NCI-H2081 treated with DMSO at 0.1 percent for 48 hours (cell line): ENCODE measurements around the gene ADAMTS17.
"Not testable (repeated sequence)": the region's sequence is repeated elsewhere in the genome, so short reads cannot be mapped to it uniquely, and the experiment has no call there.

ENCODE experiments used
- DNase-seq: peaks from one replicate; lab custom pipeline; 2025; lab: John Stamatoyannopoulos, UW

The ADAMTS17 gene

DNA sequence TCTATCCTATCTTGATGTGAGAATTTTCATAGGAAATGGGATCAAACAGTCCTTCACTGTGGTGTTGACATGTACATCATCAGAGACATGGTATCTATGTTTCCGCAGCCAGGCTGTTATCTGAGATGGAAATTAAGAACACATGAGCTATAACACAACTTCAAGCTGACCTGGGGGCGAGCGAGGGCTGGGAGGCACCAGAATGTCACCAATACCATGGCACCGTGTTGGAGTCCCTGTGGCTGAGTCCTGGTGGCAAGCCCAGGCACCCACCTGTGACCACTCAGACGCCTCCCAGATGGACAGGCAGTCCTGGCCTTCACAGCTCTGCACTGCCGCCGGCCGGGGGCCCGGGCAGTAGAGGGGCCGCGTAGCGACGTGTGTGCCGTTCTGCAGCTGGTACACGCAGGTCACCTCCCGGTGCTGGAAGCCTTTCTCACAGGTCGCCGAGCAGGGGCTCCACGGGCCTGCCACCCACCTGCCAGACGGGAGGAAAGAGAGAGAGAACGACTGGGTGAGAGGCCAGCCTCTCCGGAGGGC, 344.6 kb downstream of the ADAMTS17 start:
- no peak for DNase-seq

DNA sequence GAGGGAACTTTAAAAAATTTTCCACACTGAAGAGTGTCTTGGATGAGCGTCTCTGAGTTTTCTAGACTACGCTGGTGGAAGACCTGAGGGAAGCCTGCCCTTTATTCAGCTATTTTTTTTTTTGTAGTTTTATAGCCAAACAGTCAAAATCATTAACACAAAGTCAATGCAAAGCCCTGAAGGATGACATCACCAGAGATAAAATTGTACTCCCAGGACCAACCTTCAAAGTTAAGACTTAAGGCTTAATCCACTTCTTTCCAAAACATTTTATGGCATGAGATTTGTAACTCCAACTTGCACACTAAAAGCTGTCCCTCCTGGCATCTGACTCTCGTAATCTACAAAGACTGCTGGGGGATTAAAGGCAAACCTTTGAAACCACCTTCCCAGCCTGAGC, 345.1 kb downstream of the ADAMTS17 start:
- DNase-seq = no peak

DNA sequence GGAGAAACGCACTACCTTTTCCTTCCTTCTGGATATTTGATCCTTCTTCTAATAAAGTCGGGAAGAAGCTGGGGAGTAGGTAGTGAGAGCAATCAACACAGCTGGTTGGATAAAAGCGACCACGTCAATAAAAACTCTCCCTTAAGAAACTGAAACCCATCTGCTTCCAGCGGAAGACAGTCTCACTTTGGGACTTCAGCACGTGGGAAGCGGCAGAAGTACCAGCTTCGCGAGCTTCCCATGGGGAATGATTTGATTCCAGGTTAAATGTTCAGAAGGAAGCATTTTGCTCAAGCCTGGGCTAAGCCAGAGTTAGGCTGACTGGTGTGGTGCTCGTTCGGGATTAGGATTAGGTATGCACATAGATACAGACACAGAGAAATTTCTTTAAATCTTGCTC, 346.2 kb downstream of the ADAMTS17 start:
- no peak for DNase-seq

DNA sequence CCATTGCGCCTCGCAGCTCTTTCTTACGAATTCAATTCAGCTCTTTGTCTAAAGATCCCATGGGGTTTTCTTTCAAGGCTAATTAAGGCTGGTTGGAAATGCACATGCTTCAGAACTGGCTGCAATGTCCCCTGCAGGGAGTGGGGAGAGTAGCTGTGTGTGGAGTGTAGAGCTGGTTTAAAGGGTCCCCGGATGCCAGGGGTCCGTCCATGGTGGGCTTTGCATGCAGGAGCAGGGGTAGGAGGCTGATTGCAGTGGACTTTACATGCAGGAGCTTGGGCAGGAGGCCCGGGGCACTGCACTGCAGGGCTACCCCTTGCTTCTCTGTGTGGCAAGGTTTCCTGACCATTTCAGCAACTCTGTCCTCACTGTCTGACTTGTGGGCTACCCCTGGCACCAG, 346.9 kb downstream of the ADAMTS17 start:
- no peak for DNase-seq

- DNase-seq = no peak
Observed at GRCh38 chr15:99993681-99994131, 348.1 kb downstream of the ADAMTS17 start.

GRCh38 chr15:99993262-99993661, 348.5 kb downstream of the ADAMTS17 start:
- no peak for DNase-seq

GRCh38 chr15:99992611-99993231, 349.1 kb downstream of the ADAMTS17 start:
- no peak for DNase-seq

DNA sequence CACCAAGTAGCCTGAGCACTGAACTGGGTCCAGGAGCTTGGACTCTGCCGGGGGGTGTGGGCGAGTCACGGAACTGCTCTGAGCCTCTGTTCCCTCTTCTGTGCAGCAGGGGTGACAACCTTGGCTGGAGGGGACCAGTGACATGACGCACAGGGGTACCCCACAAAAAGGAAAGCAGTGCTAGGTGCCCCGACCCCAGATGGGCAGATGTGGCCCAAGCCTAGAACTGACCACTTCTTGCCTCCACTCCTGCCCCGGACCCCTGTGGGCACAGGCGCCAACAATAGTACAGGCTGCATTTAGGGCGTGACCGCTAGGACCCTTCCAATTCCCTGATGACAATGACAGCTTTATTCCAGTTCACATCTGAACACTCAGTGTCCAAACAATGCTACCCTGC, 352.7 kb downstream of the ADAMTS17 start:
- DNase-seq = no peak

DNA sequence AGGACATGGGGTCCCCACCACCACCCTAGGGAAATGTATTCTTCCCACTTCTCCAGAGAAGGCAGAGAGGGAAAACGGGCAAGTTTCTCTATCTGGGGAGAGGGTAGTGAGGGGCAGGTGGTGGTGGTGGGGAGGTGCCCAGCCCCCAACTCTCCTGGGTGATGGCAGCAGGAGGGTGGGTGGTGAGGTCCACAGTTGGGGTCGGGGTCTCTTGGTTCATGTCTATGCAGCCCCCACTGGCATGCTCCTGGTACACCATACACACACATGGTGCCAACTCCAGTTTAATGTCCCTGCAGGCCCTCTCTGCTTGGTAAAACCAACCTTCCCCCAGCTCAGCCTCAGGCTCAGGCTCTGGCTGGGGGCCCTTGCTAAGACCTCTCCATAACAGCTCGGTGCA, 354.1 kb downstream of the ADAMTS17 start:
- DNase-seq = no peak

DNA sequence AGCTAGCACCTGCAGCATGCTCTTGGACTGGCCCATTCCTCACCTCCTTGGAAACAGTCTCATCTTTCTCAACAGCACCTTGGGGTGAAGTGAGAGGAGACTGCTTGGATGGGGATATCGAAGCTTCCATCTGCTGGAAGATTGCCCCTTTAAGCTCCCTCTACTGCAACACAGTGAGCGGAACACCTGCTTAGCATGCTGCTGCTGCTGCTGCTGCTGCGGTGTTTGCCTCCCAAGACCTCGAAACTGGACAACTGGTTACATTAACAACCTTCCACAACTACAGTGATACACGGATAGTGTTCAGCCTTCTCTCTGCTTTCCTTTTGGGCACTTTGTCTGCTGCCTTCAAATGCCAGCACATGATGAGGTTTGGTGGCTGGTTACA, 354.7 kb downstream of the ADAMTS17 start:
- no peak for DNase-seq

DNA sequence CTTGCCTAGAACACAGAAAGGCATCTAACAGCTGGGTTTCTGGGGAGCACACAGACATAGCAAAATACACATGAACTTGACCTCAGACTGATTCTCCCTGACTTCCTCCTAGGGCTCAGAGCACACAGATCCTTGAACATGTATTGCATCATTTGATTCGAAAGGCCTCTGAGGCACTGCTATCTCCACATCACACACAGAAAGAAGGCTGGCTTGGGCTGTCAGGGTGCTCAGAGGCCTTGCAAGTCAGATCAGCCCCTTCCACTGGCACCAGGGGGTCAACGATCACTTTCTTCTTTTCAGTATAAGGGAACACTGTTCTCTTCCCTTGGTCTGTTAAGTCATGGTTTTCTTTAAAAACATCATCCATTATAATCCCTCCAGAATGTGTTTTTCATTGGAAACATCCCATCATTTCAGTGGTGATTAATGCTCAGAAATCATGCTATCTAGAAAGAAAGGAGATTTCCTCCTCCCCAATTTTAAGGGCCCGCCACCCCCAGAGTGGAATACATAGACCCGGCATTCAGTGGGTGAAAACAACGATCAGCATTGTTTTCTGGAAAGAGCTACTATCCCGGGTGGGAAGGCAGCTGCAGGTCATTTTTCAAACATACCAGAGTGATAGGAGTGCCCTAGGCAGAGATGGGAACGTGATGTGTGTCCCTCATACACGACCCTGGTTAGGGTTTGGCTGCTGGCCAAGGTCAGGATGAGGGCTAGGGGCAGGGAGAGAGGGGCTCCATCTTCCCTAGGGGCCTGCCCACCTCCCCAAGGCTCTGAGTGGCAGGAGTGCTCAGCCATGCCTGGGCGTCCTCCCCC, 355.3 kb downstream of the ADAMTS17 start:
- no peak for DNase-seq

GRCh38 chr15:99985878-99986277, 355.9 kb downstream of the ADAMTS17 start:
- DNase-seq = no peak

DNA sequence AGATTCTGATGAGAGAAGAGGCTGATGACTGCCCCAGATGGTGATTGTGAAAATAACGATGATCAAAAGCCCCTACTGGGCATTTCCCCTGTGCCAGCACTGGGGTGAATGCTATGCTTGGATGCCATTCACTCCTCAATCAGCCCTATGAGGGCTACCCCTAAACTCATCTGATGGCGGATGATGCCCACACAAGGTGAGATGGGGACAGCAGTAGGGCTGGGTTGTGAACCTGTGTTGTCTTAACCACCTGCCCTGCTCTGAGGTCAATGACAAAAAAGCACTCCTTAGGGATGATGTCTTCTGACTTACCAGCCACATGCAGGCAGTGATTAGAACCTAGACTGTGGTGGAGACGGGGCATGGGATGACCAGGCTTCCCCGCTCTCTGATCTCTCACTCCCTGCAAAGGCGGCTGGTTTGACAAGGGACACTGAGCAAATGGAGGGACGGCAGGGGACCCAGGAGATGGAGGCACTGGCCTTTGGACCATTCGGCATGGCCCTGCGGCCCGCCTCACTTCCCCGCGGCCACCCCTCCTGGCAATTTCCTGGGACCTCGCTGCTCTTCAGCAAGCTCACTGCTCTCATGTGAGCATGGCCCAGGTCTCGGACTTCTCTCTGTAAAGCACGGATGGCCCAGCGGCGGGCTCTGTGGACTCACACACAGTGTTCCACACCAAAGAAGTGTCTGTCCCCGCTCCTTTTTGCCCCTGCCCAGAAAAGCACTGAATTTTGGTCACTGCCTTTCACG, 357.1 kb downstream of the ADAMTS17 start:
- DNase-seq = no peak

DNA sequence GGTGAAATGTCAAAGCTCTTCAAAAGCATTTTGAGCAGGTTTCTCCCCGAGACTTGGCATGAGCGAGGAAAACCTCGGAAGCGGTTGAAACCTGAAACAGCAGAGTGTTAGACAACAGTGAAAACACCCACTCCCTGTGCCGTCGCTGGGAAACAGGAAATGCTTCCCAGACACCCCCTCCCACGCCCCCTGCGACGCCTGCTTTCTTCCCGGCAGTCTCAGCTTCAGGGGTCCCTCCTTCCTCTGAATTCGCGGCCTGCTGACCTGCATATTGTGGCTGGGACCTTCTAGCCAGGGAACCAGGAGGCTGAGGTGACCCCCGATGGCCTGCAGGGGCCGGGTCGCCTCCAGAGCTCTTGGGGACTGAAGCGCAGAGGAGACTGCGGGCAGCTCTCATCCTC, 357.9 kb downstream of the ADAMTS17 start:
- DNase-seq = no peak

GRCh38 chr15:99983171-99983885, 358.4 kb downstream of the ADAMTS17 start:
- DNase-seq = no peak

- DNase-seq = no peak
Observed at GRCh38 chr15:99982662-99983061, 359.1 kb downstream of the ADAMTS17 start.

GRCh38 chr15:99981839-99982658, 359.7 kb downstream of the ADAMTS17 start:
- DNase-seq = no peak

GRCh38 chr15:99981191-99981647, 360.6 kb downstream of the ADAMTS17 start:
- no peak for DNase-seq

- DNase-seq = no peak
Observed at GRCh38 chr15:99980752-99981151, 361.0 kb downstream of the ADAMTS17 start.

DNA sequence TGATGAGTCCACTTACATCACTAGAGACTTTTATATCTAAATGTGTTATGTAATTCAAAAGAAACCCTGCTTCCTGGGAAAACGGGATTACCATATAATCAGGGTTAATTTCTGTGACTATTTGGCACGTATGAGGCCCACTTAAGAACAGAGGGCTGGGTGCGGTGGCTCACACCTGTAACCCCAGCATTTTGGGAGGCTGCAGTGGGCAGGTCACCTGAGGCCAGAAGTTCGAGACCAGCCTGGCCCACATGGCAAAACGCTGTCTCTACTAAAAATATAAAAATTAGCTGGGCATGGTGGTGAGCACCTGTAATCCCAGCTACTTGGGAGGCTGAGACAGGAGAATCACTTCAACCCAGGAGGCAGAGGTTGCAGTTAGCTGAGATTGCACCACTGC, 361.9 kb downstream of the ADAMTS17 start:
- not testable (repeated sequence) for DNase-seq

- no peak for DNase-seq
Observed at GRCh38 chr15:99979371-99979770, 362.4 kb downstream of the ADAMTS17 start.
